Gastrocnemius medialis (tissue), 4 donors: Measurements from ENCODE around the gene RBM19. TPM values are rescaled to one million over a fixed set of nuclear protein-coding genes. Genes with fewer than 3 reads are reported as not detected.

Experiments used
- ATAC-seq, 2 donors: fragments of 150-250 bp; one replicate each; pipeline ENCODE4 v1.9.1; 2016
- DNase-seq, 2 donors: peaks; one replicate each; pipeline ENCODE4 v3.0.0-alpha.2; 2019
- H3K27ac ChIP-seq, 4 donors: fragments of 200-600 bp; sonication (generic); 1 replicate in 1 of 4; 2 replicates in 3 of 4; pipeline ENCODE4 v1.5.1; 2016 to 2018; ENCODE audit warnings: mild to moderate bottlenecking in 2 of 4, moderate library complexity in 1 of 4
- H3K27me3 ChIP-seq, 3 donors: fragments of 200-600 bp; sonication (generic) in 2 of 3; 1 replicate in 1 of 3; 2 replicates in 2 of 3; pipeline versions ENCODE4 v1.5.1 to v1.6.0; 2016 to 2019; ENCODE audit warnings: mild to moderate bottlenecking in 1 of 3, moderate library complexity in 1 of 3
- H3K36me3 ChIP-seq, 2 donors: fragments of 200-600 bp; sonication (generic) in 1 of 2; one replicate each; pipeline ENCODE4 v1.5.1; 2017 to 2018
- H3K4me1 ChIP-seq, 2 donors: fragments of 200-600 bp; sonication (generic) in 1 of 2; one replicate each; pipeline ENCODE4 v1.5.1; 2016 to 2017; ENCODE audit warnings: mild to moderate bottlenecking in 2 of 2
- H3K4me3 ChIP-seq, 4 donors: fragments of 200-600 bp; sonication (generic) in 3 of 4; 1 replicate in 1 of 4; 2 replicates in 3 of 4; pipeline ENCODE4 v1.5.1; 2016 to 2019; ENCODE audit warnings: mild to moderate bottlenecking in 2 of 4
- H3K9me3 ChIP-seq, 3 donors: fragments of 200-600 bp; sonication (generic) in 2 of 3; 1 replicate in 1 of 3; 2 replicates in 2 of 3; pipeline ENCODE4 v1.5.1; 2016 to 2019
- CTCF ChIP-seq, 5 experiments: fragments of 450-650 bp in 3 of 5; fragments of 200-600 bp in 2 of 5; sonication (generic) in 2 of 5; IDR thresholded peaks in 4 of 5; conservative IDR thresholded peaks in 1 of 5; 1 replicate in 4 of 5; 2 replicates in 1 of 5; pipeline ENCODE4 v1.5.1; 2016 to 2019; ENCODE audit warnings: antibody characterized with exemption in 5 of 5, mild to moderate bottlenecking in 3 of 5, moderate library complexity in 3 of 5
- POLR2A ChIP-seq, 2 donors: fragments of 450-650 bp; IDR thresholded peaks; one replicate each; pipeline ENCODE4 v1.6.1; 2017; ENCODE audit warnings: antibody characterized with exemption in 2 of 2, mild to moderate bottlenecking in 2 of 2, moderate library complexity in 2 of 2
- in situ Hi-C, 4 donors: fragments of 200-750 bp; cut with MboI; loops; one replicate each; pipeline versions ENCODE4 v1.15.0 to v1.8.0; 2017; ENCODE audit warnings: low sequenced_read_pairs in 4 of 4
- intact Hi-C: fragments of 100-400 bp; cut with DNase I; formaldehyde crosslinking; loops from one replicate; pipeline ENCODE4 v1.15.1; 2023; ENCODE audit warnings: low total_unique reads
- total RNA-seq, 4 donors: library from RNA; depleted of rRNA; stranded (reverse); fragments of >200 nt; gene quantifications; one replicate each; pipeline versions ENCODE4 v1.1.0 to v1.2.3, GENCODE V29; 2016

The RBM19 gene
- total RNA-seq, 4 donors from 2014 or later, result 21.2 to 28.3 (median 26.8) TPM

- in situ Hi-C loops, result no loop called here
- intact Hi-C loops, result no loop called here
Observed at GRCh38 chr12:113802000-113802749, 163.9 kb downstream of the RBM19 start.

GRCh38 chr12:113800201-113800600, 165.9 kb downstream of the RBM19 start:
- Histone ChIP-seq H3K9me3 (no peaks in the 10 kb centered on the region), H3K27ac (no peak overlapping the region), H3K4me1 (no peaks in the 10 kb centered on the region), H3K27me3 (no peaks in the 10 kb centered on the region), H3K4me3 (no peak overlapping the region), H3K36me3 (no peaks in the 10 kb centered on the region)
- no peak for ATAC-seq
- TF ChIP-seq POLR2A (IDR thresholded peaks at IDR 0.05), result no peak
- in situ Hi-C loops (no loop called here), intact Hi-C loops (no loop called here)
- no peak for DNase-seq

More at GRCh38 chr12:113802000-113802749, 163.9 kb downstream of the RBM19 start:
- ATAC-seq, result no peak
- Histone ChIP-seq H3K27me3 (no peaks in the 10 kb centered on the region), H3K4me1 (no peaks in the 10 kb centered on the region), H3K36me3 (no peaks in the 10 kb centered on the region), H3K27ac (no peak overlapping the region), H3K4me3 (no peak overlapping the region), H3K9me3 (peaks cover 0 to 4% (median 0%) of the 10 kb centered on the region in 3 donors)
- DNase-seq, result no peak
- TF ChIP-seq CTCF (IDR thresholded peaks at IDR 0.05 in 4 of 5, conservative IDR thresholded peaks at IDR 0.05 in 1 of 5), result no peak
- no peak for TF ChIP-seq POLR2A (IDR thresholded peaks at IDR 0.05)

- TF ChIP-seq CTCF (IDR thresholded peaks at IDR 0.05 in 4 of 5, conservative IDR thresholded peaks at IDR 0.05 in 1 of 5) (no peak), POLR2A (IDR thresholded peaks at IDR 0.05) (no peak)
- intact Hi-C loops, result no loop called here
- Histone ChIP-seq H3K9me3 (no peaks in the 10 kb centered on the region), H3K36me3 (no peaks in the 10 kb centered on the region), H3K4me3 (no peak overlapping the region), H3K4me1 (no peaks in the 10 kb centered on the region), H3K27ac (no peak overlapping the region), H3K27me3 (peaks cover 0 to 2% (median 0%) of the 10 kb centered on the region in 3 donors)
- DNase-seq, result no peak
- no peak for ATAC-seq
- in situ Hi-C loops, result no loop called here
Observed at GRCh38 chr12:113798552-113798951, 167.6 kb downstream of the RBM19 start.

GRCh38 chr12:113797535-113797868, 168.6 kb downstream of the RBM19 start:
- ATAC-seq (no peak), DNase-seq (no peak)
- in situ Hi-C loops (no loop called here), intact Hi-C loops (no loop called here)
- H3K4me1 ChIP-seq, result no peaks in the 10 kb centered on the region
- peaks cover 0 to 2% (median 0%) of the 10 kb centered on the region in 3 donors for H3K27me3 ChIP-seq
- no peak overlapping the region for H3K27ac ChIP-seq
- no peak for TF ChIP-seq POLR2A (IDR thresholded peaks at IDR 0.05)
- TF ChIP-seq CTCF (IDR thresholded peaks at IDR 0.05 in 4 of 5, conservative IDR thresholded peaks at IDR 0.05 in 1 of 5), result no peak
- H3K36me3 ChIP-seq, result no peaks in the 10 kb centered on the region
- H3K9me3 ChIP-seq, result no peaks in the 10 kb centered on the region
- H3K4me3 ChIP-seq, result no peak overlapping the region

- intact Hi-C loops, result no loop called here
Observed at GRCh38 chr12:113796852-113797534, 169.1 kb downstream of the RBM19 start.

More at GRCh38 chr12:113796852-113797534, 169.1 kb downstream of the RBM19 start:
- no peak for TF ChIP-seq CTCF (IDR thresholded peaks at IDR 0.05 in 4 of 5, conservative IDR thresholded peaks at IDR 0.05 in 1 of 5)
- TF ChIP-seq POLR2A (IDR thresholded peaks at IDR 0.05), result no peak
- Histone ChIP-seq H3K27me3 (peaks cover 0 to 2% (median 0%) of the 10 kb centered on the region in 3 donors), H3K27ac (no peak overlapping the region), H3K4me1 (no peaks in the 10 kb centered on the region), H3K4me3 (no peak overlapping the region), H3K9me3 (no peaks in the 10 kb centered on the region), H3K36me3 (no peaks in the 10 kb centered on the region)
- in situ Hi-C loops, result no loop called here
- ATAC-seq, result no peak
- DNase-seq, result no peak
